ENCODE measurements around the gene SP140L.
A peak's percentile ranks its signal among the peaks of the same experiment; 100 is the strongest.
"Not testable (repeated sequence)": the region's sequence is repeated elsewhere in the genome, so short reads cannot be mapped to it uniquely, and the experiment has no call there.

SP140L gene

DNA sequence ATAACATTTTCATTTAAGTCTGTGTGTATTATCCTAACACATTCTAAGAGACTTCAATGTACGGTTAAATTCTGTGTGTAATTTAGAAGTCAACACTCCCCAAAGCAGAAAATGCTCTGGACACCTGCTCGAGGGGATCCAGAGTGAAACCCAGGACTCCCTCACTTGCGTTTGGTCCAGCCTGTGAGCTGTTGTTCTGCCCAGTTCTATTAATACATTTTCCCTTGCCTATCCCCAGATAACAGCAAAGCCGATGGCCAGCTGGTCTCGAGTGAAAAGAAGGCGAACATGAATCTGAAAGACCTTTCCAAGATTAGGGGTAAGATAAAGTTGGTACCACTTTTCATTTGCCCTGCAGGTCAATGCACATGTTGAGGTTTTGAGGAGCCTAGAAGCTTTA, 58.0 kb downstream of the SP140L start:
- DNase-seq: no peak

DNA sequence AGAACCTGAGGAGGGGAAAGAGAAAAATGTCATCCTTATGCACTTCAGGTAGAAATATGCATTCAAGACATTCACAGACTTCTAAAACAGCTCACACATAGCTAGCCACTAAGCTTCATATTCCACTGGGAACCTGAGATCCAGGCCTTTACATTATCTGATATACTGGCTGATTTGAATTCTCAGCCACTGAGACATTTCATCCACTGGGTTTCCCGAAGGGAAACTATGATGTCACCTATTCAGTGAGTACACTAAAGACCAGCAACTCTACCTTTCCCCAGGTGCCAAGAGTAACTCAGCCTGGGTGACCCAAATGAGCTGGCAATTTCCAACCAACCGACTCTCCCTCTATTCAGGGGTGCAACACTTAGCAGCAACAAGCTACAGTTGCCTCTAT, 67.3 kb downstream of the SP140L start:
- DNase-seq: no peak

DNA sequence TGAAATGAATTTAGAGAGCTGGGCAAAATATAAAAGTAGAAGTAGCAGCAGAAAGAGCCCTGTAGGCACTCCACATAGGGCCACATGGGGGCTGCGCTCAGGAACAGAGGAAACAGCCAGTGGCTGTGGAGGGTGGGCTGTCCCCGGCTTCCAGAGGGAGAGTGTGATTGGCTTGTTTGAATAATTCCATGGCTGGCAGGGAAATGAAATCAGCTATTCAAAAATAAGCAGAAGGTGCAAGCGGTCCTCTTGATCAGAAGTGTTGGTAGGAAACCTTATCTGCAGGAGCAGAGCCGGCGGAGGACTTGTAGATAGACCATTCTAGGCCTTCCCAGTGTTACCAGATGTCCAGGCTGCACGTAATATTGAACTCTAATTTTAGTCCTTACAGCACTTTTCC, 71.7 kb downstream of the SP140L start:
- not testable (repeated sequence) for DNase-seq

DNA sequence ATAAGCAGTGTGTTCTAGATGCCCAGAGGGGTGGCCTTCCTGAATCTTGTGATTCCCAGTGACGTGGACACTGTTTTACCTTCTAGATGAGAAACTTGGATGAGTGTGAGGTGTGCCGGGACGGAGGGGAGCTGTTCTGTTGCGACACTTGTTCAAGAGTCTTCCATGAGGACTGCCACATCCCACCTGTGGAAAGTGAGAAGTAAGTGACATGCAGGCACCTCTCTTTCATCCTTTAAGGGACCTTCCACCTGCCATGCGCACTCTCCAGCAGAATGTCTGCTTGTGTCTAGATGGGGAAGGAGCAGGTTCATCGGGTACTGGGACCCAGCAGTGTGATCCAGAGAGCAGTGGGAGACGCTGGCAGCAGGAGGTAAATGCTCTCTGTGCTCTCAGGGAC, 73.0 kb downstream of the SP140L start:
- DNase-seq: no peak

DNA sequence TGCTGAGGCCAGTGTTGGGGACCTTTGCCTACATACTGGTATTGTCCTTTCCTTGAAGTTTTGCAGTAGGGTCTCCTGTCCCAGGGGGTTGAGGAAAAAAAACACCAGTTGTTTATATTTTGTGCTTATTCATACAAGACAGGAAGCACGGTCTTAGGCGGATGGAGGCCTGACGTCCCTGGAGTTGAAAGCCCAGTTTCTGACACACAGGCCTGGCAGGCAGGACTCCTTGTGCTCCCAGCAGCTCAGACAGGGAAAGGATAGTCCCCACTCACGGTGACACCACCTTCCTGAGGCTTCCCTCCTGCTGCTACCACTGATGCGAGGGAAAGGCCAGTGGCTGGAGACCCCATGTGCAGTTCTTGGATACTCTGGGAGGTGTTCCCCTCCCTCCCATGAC, 73.5 kb downstream of the SP140L start:
- DNase-seq: no peak

DNA sequence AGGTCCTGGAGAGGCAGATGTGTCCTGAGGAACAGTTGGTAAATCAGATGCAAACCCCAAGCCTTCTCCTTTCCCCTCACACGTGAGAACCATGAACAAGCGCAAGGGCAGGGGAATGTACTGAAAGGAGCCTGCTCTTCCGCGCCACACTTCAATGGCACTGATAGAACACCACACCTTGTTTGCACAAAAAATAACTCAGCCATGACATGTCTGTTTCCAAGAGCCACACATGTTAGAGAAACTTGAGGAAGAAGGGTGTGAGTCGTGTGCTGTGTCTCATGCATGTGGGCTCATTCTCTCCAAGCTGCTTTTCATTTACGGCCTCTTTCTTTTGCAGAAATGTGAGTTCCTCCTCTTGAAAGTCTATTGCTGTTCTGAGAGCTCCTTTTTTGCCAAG, 74.0 kb downstream of the SP140L start:
- not testable (repeated sequence) for DNase-seq

DNA sequence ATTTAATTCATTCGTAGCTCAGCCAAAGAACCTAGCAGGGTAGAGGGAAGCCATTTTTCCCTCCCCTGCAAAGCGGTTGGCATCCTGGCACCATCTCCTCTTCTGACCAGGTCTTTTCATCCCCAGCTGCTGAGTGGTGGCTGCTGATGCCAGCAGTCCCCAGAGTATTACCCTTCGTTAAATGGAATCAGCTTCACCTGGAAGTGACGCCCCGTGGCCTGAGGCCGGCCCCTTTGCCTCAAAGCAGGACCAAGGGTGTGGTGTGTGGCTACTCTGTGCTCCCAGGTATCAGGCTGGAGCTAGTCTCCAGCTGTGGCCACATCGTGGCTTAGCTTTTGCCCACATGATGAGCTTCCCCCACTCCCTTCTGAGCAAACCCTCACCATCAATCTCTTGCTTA, 76.8 kb downstream of the SP140L start:
- no peak for DNase-seq

DNA sequence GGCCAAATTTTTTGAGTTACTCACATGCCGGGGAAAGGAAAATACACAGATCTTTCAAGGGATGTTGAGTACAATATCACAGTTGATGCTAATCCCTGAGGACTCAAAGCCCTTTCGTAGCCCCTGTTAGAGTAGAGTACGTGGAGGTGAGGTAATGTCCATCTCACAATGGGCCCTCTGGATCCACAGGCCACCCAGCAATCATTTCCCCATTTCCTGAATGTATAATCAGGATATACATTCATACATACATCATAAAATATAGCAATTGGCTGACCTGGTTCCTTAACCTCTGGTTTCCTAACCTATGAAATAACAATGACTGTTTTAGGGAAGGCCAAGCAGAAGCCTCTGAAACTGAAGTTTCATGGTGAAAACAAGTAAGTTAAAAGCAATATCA, 78.8 kb downstream of the SP140L start:
- DNase-seq: no peak

DNA sequence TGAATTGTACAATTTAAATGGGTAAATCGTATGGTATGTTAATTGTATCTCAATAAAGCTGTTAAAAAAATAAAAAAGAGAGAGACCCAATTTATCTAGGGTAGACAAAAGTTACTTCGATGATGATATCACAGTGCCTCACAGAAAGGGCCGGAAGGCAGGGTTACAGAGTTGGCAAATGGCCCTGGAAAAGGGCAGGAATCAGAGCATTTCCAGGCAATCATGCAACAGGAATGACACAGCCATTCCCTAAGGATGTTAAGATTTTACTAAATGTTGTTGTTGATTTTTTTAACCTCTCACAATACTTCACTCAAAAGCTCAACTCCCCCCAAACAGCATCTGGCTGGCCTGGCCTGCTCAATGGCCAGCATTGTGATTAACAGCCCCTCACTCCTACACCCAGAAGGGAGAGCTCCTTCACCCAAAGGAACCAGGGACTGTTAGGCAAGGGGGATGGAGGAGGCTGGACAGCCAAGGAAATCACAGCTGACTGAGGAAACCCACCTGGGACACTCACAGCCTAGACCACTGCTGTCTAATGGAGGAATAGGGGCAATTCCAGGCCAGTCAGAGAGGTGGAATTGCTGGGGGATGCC, 81.3 kb downstream of the SP140L start:
- no peak for DNase-seq

DNA sequence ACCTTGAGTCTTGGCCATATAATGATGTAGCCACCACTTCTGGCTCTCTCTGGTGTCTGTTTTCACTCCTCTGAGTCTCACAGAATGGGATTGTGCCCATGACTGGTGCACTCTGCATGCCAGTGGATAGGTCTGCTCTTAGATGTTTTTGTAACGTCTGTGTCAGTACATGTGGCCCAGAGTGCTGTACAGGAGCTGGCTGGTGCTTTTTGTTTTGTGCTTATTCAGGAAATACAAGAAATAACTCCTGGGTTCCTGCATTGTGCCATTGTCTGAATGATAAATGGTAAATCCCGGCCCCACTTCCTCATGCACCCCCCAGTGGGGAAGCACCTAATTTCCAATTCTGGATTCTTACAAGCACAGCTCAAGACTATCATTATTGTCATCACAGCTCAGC, 82.3 kb downstream of the SP140L start:
- DNase-seq: not testable (repeated sequence)

DNA sequence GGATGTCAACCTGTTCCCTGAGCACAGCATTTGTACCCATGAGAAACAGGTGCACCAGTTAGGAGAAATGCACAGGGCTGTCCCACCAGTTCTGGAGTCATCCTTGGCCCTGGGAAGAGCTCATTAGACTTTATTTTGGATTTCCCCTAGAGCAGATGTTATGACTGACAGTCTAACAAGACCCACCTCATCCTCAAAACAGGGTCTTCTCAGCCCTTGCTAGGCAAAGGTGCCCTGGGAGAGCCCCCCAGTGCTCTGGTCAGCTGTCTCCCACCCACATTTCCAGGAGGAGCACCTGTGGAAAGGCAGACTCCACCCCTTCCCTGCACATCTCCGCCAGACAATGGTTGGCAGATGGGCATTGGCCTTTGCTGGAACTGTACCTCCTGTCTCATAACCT, 83.3 kb downstream of the SP140L start:
- no peak for DNase-seq

DNA sequence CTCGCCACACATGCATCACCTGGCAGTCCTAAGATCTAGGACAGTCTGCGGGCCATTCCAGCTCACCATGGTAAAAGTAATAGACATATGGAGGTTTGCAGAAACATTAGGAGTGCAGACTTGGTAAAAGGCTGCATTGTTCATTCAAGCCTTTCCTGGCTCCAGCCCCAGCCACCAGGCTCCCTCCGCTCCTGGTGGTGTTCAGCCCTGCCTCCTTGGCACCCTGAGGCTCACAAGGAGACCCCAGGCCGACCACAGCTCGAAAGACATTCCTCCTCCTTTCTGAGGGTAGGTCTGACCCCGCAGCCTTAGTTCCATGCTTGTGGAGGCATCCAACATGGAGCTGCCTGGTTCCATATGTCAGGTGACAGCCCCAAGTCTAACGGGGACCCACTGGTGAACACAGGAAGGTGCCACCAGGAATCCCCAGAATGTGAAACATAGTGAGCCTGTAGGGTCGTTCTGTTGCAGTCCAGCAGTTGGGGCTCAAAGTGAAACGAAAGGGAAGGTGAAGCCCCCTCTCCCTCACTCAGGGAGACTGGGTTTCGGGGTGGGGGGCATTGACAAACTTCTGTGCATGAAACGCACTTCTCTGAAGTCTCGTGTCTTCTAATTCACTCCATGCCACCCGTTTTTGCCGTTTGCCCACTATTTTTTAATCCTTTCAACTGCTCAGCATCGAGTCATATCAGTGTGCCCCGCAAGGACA, 84.0 kb downstream of the SP140L start:
- DNase-seq: no peak

DNA sequence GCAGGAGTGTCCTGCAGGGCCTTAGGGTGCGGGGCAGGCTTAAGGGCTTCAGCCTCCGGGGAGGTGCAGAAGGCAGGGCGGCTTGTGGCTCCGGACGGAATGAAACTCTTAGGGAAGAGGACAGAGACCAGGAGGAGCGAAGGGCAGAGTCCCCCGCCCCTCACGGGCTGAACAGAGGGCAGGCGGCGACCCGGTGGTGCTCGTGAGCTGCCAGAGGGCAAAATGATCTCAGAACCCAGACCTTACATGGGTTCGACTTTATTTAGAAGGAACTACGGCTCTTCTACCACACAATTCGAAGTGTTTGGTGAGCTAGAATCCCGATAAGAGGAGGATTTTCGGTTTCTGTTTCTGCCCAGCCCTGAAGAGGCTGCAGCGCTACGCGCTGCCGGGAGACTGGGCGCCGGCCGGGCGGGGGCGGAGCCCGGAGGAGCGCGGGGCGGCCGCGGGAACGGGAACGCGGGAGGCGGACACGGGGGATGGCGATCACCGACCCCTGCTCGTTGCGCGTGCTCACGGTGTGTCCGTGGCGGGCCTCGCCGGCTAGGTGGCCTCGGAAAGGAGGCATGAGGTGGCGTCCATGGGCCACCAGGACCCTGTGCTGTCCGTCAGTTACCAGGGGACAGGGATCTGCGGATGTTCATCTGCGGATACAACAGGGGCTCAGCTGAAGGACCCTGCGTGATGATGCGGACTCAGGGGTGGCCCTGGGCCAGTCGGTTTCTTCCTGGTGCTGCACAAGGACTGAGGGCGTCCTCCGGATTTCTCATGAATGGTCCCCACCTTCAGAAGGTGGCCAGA, 84.8 kb downstream of the SP140L start:
- no peak for DNase-seq

DNA sequence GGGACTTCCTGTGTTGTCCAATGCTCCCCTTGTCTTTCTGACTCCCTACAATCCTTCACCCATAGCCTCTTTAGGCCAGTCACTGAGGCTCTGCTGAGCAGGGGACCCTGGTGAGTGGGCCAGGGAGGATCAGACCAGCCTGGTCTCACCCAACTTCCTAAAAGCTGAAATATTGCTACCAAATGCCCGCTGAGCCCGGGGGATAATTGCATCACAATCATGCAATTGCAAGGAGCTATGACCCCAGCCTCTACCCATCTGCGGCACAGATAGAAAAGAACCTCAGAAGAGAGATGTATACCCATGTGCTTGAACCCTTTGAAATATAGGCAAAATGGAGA, 85.3 kb downstream of the SP140L start:
- DNase-seq: no peak

DNA sequence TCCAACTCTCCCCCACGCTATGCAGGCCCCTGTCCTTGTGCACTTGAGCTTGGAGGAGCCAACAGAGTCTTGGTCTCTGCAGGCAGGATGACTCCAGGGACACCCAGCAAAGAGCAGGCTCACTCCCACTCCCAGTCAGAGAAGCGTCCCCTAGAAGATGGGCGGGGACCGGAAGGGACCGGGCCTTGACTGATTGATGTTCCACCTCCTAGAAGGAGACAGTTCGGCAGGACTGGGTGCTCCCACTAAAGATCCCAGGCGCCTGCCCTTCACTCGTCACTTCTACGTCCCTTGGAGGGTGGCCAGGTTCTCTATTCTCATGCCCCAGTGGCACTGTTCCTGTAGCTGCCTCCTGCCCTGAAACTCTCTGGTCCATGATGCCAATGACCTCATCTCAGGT, 85.9 kb downstream of the SP140L start:
- DNase-seq: no peak

DNA sequence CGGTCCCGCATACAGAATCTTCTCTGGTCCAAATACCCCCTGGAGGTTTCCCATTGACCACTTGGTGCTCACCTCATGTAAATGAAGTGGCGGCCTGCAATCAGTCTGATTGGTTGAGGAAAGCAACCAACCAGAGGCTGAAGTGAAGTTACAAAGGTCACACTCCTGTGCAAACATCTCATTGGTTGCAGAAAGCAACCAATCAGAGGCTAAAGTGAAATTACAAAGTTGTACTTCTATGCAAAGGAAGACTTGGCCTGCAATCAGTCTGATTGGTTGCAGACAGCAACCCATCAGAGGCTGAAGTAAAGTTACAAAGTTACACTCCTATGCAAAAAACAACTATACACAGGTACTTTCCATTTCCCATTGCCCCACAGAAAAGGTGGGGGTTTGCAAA, 86.5 kb downstream of the SP140L start:
- no peak for DNase-seq

DNA sequence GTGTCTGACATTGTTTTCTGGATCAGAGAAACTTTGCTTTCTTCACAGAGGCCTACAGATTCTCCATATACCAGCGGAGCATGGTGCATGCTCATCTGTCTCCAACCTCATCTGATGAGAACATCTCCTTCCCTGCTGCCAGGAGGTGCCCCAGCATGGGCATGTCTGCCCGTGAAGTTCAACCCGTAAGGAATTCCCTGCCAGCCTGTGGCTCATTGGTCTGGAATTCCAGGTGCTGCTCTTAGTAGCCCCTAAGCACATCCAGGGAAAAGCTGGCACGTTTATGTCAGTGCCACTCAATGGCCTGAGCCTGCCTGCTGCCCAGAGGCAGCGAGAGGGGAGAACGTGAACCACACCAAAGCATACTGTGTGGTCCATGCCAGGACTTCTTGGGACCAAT, 87.3 kb downstream of the SP140L start:
- no peak for DNase-seq

DNA sequence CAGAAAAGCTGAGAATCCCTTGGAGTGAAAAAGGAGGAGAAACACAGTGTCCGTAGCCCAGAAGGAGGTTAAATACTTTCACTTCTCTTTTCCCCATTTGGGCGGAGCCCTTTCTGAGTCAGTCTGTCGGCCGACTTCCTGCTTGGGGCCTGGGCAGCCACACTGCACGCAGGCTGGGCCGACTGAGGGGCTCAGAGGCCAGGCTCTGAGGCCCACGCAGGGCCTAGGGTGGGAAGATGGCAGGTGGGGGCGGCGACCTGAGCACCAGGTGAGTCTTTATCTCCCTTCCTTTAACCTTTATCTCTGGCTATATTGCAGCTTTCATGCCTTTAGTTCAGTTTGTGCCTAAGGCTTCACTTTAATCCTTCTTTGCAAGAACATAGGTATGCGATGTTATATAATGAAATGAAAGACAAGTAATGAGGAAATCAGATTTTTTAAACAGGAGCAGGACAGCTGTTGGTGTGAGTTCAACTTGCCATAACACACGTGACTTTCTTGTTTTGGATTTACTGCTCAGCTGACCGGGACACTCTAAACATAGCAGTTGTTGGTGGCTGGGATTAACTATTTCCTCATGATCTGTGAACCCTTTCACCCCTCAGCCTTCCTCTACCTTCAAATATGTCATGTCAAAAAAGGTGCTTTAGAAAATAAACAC, 89.2 kb downstream of the SP140L start, which contains the start of gene SP100:
Gene SP100, plus strand, starts transcription at position 141 of the 661 bp plus-strand sequence. Its CDS starts 96 bp downstream, at position 237.
- DNase-seq: peak; percentile 70

DNA sequence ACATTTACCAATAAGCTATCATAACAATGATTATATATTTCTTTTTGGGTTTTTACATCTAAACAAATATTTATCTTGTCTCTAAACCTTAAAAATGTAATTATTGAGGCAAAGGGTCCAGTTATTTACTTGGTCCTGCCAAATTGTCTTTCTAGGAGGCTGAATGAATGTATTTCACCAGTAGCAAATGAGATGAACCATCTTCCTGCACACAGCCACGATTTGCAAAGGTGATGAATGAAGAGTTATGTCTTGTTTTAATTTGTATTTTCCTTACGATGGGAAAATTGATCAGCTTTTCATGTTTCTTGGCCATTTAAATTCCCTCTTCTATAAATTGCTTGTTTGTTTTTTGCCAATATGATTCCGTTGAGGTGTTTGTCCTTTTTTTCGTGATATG, 90.4 kb downstream of the SP140L start:
- DNase-seq: no peak

DNA sequence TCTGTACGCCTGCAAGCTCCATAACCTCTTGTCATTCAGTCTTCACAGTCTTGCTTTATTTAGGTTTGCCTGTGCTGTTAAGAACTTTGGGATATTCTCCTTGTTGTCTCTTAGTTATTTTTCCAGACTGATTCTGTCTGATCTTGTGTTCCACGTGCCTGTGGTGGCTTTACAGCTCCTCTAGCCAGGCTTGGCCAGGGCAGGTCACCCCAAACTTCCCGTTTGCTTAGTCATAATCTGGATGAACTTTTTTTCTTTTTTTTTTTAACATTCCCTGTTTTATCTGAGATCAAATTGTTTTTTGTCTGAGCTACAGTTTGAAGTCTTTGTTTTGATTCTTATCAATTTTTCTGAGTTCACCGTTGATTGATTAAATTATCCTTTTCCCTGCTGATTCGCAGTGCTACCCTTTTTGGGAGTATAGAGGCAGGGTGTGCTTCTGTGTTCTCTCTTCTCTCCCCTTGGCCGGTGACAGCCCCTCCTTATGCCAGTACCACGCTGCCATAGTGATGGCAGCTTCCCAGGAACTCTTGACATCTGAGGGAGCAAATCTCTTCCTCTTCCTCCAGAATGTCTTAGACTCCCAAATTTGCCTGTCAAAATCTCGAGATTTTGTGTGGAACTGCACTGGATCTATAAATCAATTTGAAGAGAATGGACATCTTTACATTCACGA, 91.5 kb downstream of the SP140L start:
- DNase-seq: no peak

DNA sequence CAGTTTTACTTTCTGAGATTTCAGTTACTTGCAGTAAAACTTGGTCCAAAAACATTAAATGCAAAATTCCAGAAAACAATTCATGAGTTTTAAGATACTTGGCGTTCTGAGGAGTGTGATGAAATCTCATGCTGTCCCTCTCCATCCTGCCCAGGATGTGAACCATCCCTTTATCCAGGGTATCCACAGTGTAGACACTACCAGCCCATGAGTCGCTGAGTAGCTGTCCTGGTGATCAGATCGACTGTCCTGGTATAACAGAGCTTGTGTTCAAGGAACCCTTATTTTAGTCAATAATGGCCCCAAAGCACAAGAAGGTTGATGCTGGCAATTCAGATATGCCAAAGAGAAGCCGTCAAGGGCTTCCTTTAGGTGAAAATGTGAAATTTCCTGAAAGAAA, 92.2 kb downstream of the SP140L start:
- DNase-seq: no peak

DNA sequence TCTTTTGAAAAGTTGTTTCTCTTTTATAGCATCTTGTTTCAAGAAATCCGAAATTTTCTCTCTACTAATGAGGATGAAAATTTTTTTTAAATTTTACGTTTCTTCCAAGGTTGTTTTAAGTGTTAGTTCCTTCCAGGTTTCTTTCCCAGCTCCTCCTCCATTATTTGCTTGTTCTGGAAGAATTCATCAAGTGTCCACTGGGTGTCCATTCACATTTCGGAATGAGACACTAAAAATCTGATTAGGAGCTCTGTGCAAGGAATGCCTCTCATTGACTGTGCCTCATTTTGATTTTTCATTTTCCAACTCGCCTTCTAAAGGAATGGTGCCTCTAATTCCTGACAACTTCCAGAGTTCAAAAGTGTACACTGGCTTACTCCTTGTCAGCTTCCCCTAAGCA, 95.2 kb downstream of the SP140L start:
- no peak for DNase-seq

DNA sequence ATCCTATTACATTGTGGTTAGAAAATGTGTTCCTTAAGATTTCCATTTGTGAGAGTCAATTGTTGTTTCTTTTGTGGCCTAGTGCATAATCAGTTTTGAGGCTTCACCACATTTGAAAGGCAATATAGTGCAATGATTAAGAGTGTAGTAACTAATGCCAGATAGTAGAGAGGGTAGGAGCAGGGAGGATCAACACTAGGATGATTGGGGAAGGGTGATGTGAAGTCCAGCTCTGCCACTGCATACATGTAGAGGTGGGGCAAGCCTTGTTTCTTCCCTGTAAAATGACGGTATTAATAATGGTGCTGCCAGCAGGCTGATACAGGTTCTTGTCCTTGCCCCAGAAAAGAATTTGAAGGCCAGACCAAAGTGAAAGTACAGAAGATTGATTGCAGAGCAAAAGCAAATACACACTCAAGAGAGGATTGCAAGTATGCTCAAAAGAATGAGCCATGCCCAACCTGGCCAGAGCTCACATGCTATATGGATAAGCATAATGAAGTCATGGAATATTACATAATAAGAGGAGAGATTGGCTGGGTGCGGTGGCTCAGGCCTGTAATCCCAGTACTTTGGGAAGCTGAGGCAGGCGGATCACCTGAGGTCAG, 97.0 kb downstream of the SP140L start:
- DNase-seq: no peak

Measured in activated T-cell treated with anti-CD3 and anti-CD28 coated beads for 4 hours (primary cell).